ENCODE results near the gene CEP104.

GRCh38 chr1:3814065-3814464 is 42.9 kb downstream of the CEP104 start:
- TF ChIP-seq CTCF (IDR thresholded peaks at IDR 0.05) (no peak), POLR2A (IDR thresholded peaks at IDR 0.05) (no peak)
